T47D (cell line): ENCODE data around the gene PDSS2.
A peak's percentile ranks its signal among the peaks of the same experiment; 100 is the strongest.

Experiments
- DNase-seq, 2 experiments: peaks; one replicate each; pipeline versions ENCODE4 v3.0.0 to v3.0.0-alpha.2; 2011 to 2012; ENCODE audit warnings: low read depth in 1 of 2, low spot score in 1 of 2
- JUND ChIP-seq: IDR thresholded peaks from 2 replicates; pipeline ENCODE4 v1.6.1; 2012; ENCODE audit warnings: low read depth
- in situ Hi-C: cut with HindIII; loops from 2 replicates; pipeline ENCODE4 v1.10.0; 2016; ENCODE audit warnings: low sequenced_read_pairs, low pct_unique_long_range_greater_than_20kb

The PDSS2 gene

DNA sequence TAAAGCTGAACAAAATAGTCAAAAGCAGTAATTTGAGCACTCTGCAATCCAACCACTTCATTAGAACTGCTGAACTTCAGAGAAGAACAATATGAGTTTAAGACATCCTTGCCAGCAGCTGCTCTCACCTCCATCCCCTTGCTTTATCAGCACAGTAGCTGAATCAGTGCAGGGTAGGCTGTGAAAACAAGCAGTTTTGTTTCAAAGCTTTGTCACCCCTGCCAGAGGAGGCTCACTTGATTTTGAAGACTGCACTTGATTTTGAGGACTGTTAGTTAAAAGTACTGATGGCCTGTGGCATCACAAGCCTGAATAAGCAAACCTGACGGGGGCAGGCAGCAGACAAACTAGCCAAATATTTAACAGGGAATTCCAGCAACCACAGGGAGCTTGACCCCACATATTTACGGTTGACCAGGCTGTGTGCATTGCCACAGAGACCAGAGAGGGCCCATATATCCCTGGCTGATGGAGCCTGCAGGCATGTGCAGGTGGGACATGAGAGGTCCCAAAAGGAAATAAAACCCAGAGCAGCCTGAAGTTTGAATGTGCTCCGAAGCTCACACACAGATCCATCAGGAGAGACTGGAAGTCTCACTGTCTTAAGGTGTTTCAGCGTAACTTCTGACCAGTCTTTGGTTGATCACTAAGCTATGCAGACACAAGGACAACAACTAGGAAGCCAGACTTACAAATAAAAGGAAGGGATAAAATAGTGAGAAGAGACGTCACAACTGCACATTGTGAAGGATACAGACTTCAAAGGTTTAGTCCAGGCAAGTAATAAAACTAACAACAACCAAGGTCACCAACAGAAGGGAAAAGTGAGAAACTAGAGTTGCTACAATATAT is 97.4 kb downstream of the PDSS2 start:
- in situ Hi-C loops = no loop called here
- TF ChIP-seq JUND = no peak
- peak in 1 of 2 experiments; percentile 60 for DNase-seq

DNA sequence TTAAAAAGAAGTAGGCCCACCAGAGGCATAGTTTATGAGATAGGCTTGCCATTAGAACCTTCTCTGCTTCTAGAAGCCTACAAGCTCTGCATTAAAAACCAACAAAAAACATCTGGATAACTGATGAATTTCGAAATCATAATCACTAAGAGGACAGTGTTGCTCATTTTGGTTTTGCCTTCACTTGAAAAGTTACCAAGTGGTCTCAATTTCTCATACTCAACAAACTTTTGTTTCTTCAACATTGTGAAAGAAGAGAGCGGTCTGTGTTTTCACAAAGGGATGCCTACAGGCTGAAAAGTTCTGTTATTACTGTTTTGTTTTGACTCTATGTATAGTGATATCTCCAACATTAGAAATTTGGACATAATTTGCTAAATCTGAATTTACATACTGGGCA is 98.9 kb downstream of the PDSS2 start:
- in situ Hi-C loops = no loop called here
- DNase-seq = no peak
- TF ChIP-seq JUND = no peak

DNA sequence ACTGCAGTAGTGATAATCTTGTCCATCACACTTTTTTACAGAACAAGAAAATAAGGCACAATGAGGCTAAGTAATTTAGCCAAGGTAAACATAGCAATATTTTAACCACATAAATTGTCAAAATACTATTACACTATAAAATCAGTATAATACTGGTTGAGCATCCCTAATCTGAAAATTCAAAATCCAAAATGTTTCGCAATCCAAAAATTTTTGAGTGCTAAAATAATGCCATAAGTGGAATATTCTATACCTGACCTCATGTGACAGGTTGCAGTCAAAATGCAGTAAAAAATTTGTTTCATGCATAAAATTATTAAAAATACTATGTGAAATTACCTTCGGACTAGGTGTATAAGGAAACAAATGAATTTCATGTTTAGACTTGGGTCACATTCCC is 101.5 kb downstream of the PDSS2 start:
- TF ChIP-seq JUND = no peak
- in situ Hi-C loops = no loop called here
- no peak for DNase-seq

DNA sequence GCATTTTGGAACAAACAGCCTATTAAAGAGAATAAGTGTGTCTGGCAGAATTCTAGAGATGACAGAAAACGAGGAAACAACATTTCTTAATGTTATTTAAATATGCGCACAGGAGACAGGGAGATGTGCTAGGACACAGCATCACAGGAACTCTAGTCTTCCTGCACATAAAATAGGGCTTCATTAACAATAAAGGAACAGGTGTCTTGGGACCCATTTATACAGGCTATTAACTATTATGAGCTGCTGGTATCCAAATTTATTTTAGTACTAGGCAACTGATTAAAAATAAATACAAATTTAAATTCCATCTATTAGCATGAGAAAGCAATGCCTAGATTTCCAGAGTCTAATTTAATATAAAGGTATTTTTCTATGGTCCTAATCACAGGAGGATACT is 102.3 kb downstream of the PDSS2 start:
- TF ChIP-seq JUND = no peak
- no peak for DNase-seq
- in situ Hi-C loops = no loop called here

DNA sequence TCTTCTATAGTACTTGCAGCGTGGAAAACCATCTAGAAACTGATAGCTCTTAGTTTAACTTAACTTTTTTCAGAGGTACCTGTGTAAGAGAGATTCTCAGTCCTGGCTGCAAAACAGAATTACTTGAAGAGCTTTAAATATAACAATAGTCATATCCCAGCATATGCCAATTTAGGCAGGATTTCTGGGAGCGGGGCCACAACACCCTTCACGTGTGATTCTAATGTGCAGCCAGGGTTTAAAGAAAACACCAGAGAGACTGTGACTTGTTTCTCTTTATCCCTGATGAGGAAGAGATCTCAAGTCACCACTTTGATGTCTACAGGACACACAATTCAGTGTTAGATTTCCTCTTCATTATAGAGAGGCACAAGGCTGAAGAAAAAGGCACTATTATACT is 103.7 kb downstream of the PDSS2 start:
- in situ Hi-C loops = no loop called here

DNA sequence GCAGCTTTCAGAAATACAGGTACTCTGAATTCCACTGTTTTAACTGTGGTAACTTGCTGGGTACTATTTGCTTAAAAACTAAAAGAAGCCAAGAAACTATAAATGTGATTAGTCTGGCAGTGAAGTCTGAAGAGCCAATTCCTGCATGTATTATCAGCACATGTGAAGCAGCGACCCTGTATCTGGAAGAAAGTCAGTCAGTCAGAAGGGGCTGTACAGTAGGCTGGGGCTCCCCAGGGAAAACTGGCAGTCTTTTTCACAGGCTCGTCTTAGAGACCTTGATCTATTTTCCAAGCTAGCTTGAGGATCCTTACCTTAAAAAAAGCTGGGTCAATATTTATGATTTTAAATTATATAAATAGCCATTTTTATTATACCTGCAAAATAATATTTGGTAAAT is 104.9 kb downstream of the PDSS2 start:
- in situ Hi-C loops = no loop called here

More for the DNA sequence above, 103.7 kb downstream of the PDSS2 start:
- TF ChIP-seq JUND = no peak
- DNase-seq = no peak

DNA sequence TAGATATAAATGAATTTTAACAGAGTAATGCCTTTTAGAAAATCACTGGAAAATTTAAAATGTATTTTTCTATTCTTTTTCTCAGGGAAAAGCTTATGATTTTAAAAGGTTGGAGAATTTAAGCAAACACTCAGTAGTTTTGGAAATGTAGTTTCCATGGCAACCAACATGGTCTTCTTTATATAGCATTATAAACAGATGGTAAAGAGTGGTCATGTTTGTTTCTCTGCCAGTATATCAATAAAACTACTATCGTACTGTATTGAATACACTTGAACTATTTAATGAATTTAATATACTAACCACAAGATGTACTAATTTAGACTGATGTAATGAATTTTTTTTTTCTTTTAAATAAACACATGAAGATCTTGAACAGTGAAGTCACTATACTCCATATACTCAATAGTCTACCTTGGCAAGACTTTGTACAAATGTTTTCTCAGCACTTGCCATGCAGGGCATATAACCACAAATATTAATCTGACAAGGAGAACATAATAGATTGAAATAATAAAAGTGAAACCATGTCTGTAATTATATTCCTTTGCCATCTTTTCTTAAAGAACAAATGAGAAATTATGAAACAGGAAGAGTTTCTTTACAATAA is 105.5 kb downstream of the PDSS2 start:
- in situ Hi-C loops = no loop called here
- no peak for DNase-seq
- no peak for TF ChIP-seq JUND

More for the DNA sequence above, 104.9 kb downstream of the PDSS2 start:
- TF ChIP-seq JUND = no peak
- no peak for DNase-seq

DNA sequence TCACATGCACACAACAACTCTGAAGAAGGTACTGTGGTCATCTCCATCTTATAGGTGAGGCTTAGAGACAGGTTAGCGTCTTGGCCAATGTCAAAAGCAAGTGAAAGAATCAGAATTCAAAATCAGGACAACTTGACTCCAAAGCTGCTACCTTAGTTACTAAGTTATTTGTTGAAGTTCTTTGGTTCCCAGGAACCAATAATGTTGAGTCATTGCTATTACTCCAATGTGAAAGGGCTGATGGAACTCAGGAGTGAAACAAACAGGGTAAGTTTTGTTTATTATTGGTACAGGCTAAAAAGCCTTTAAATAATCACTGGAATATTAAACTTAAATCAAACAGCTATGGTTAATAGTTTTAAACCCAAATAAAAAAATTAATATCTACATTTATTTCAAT is 111.1 kb downstream of the PDSS2 start:
- TF ChIP-seq JUND = no peak

DNA sequence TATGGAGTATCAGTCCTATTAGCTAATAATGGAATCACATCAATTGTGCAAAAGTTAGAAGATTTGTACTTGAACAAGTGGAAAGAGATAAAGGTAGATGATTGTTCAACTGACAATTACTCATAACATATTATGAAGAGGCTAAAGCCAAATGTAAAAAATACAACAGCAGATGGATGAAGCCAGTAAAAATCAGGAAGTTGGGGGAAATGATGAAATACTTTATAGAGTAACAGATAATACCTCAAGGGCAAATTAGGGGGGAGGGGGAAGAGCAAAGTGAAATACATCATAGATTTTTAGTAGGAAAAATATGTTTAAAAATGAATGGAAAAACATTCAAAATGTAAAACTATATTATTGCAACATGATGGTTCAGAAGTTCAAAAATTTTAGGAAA is 114.0 kb downstream of the PDSS2 start:
- DNase-seq = no peak
- TF ChIP-seq JUND = no peak
- in situ Hi-C loops = no loop called here

More for the DNA sequence above, 111.1 kb downstream of the PDSS2 start:
- in situ Hi-C loops = no loop called here
- DNase-seq = no peak

DNA sequence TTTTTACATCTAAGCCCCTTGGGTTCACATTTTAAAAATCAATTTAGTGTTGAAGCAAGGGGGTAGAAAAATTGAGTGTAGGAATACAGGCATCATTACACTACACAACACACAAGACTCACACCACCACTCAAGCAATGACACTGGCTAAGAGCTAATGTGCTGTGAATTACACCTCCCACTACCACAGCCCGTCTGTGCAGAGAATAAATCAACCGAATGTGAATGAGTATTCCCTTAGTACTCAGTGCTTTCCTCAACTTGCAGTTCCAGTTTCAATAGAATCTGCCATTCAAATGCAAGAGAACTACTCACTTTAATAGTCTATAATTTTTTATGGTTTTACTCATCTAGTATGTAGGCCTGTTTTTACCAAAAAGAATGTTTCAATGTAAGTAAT is 114.4 kb downstream of the PDSS2 start:
- in situ Hi-C loops = no loop called here
- DNase-seq = no peak
- no peak for TF ChIP-seq JUND

DNA sequence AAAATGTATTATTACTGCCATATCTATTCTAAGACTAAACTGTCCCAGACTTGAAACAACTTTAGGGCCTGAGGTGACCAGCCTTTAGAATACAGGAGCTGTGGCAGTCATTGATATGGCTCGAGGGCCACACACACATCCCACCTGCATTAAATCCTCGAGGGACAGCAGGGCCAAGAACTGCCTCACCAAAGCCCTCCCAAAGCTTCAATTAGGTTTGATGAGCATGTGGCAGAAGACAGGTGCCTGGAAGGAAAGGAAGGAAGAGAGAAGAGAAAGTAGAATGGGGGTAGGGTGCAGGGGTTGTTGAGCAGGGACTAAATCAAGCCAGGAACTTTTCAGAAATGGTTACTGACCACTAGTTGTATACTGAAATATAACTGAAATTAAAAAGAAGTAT is 115.0 kb downstream of the PDSS2 start:
- DNase-seq = no peak
- no peak for TF ChIP-seq JUND
- in situ Hi-C loops = no loop called here

DNA sequence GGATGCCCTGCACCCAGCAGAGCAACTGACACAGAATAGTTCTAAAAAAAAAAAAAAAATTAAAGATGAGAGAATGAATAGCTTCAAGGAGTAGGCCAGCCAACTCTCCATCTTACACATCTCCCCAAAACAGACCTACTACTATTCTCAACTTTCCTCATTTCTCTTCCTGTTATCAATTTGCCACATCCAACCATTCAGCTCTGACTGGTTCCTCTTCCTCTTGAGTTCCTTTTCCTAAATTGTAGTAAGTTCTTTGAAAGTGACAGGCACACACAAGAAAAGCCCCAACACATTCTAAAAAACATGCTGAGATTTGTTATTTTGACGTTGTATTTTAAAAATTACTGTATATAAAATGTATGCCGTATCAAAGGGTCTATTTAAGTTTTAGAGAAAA is 117.2 kb downstream of the PDSS2 start:
- in situ Hi-C loops = no loop called here
- no peak for DNase-seq
- TF ChIP-seq JUND = no peak

DNA sequence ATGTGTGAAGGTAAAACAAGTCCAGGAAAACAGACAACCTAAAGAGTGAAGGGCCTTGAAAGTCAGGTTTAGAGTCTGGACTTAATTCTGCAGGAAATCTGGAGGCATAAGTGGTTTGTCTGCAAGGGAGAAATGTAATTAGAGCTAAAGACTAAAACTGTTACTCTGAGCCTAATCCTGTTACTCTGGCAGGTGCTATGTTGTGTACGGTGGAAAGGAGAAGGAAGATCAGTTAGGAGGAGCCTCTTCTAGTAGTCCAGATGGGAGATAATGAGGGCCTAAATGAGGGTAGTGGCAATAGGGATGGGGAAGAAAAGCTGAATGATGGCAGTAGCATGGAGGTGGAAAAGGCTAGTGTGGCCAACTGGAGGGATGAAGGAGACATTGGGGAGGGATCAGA is 118.5 kb downstream of the PDSS2 start:
- no peak for TF ChIP-seq JUND
- DNase-seq = no peak
- in situ Hi-C loops = no loop called here
